SK-N-MC (cell line): Measurements from ENCODE around the gene RIMBP3B.
"Not testable (repeated sequence)": the region's sequence is repeated elsewhere in the genome, so short reads cannot be mapped to it uniquely, and the experiment has no call there.

Source experiments
- DNase-seq: peaks from one replicate; pipeline ENCODE4 v3.0.0-alpha.2; 2011; ENCODE audit warnings: low read depth, low spot score
- H3K27ac ChIP-seq: fragments of 200-600 bp; sonication (generic); 2 replicates; pipeline ENCODE4 v1.5.1; 2016; ENCODE audit warnings: mixed run types
- H3K36me3 ChIP-seq: fragments of 200-600 bp; sonication (generic); 2 replicates; pipeline ENCODE4 v1.6.1; 2017; ENCODE audit warnings: antibody characterized with exemption, low read length, mixed read lengths; ENCODE audit not compliant: insufficient read depth
- H3K4me3 ChIP-seq: fragments of 200-600 bp; sonication (generic); 2 replicates; pipeline ENCODE4 v1.5.1; 2016
- H3K9ac ChIP-seq: fragments of 200-600 bp; sonication (generic); 2 replicates; pipeline ENCODE4 v1.8.0; 2017; ENCODE audit warnings: mixed run types, mixed read lengths; ENCODE audit not compliant: insufficient read length
- H3K9me3 ChIP-seq: fragments of 200-600 bp; sonication (generic); 2 replicates; pipeline ENCODE4 v1.6.1; 2017; ENCODE audit warnings: low read depth, mild to moderate bottlenecking, antibody characterized with exemption, low read length, moderate library complexity, mixed read lengths

Gene RIMBP3B, protein sequence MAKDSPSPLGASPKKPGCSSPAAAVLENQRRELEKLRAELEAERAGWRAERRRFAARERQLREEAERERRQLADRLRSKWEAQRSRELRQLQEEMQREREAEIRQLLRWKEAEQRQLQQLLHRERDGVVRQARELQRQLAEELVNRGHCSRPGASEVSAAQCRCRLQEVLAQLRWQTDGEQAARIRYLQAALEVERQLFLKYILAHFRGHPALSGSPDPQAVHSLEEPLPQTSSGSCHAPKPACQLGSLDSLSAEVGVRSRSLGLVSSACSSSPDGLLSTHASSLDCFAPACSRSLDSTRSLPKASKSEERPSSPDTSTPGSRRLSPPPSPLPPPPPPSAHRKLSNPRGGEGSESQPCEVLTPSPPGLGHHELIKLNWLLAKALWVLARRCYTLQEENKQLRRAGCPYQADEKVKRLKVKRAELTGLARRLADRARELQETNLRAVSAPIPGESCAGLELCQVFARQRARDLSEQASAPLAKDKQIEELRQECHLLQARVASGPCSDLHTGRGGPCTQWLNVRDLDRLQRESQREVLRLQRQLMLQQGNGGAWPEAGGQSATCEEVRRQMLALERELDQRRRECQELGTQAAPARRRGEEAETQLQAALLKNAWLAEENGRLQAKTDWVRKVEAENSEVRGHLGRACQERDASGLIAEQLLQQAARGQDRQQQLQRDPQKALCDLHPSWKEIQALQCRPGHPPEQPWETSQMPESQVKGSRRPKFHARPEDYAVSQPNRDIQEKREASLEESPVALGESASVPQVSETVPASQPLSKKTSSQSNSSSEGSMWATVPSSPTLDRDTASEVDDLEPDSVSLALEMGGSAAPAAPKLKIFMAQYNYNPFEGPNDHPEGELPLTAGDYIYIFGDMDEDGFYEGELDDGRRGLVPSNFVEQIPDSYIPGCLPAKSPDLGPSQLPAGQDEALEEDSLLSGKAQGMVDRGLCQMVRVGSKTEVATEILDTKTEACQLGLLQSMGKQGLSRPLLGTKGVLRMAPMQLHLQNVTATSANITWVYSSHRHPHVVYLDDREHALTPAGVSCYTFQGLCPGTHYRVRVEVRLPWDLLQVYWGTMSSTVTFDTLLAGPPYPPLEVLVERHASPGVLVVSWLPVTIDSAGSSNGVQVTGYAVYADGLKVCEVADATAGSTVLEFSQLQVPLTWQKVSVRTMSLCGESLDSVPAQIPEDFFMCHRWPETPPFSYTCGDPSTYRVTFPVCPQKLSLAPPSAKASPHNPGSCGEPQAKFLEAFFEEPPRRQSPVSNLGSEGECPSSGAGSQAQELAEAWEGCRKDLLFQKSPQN (N-terminal part only)

DNA sequence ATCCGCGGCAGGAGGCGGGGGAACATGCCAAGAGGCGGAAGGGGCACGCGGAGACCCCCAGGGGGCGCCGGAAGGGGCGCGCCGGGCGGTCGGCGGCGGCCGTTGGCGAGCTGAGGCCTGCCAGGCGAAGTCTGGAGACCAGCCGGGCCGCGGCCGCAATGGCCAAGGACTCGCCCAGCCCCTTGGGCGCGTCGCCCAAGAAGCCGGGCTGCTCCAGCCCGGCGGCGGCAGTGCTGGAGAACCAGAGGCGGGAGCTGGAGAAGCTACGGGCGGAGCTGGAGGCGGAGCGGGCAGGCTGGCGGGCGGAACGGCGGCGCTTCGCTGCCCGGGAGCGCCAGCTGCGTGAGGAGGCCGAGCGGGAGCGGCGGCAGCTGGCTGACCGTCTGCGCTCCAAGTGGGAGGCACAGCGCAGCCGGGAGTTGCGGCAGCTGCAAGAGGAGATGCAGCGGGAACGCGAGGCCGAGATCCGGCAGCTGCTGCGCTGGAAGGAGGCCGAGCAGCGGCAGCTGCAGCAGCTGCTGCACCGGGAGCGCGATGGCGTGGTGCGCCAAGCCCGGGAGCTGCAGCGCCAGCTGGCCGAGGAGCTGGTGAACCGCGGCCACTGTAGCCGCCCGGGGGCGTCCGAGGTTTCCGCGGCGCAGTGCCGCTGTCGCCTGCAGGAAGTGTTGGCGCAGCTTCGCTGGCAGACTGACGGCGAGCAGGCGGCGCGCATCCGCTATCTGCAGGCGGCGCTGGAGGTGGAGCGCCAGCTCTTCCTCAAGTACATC lies at the start of gene RIMBP3B:
Gene RIMBP3B (plus strand): TSS at position 51 of the 767 bp plus-strand sequence. CDS start 108 bp downstream, at position 159.
- H3K27ac ChIP-seq, H3K9me3 ChIP-seq, H3K9ac ChIP-seq, DNase-seq, H3K4me3 ChIP-seq, H3K36me3 ChIP-seq: not testable (repeated sequence)

DNA sequence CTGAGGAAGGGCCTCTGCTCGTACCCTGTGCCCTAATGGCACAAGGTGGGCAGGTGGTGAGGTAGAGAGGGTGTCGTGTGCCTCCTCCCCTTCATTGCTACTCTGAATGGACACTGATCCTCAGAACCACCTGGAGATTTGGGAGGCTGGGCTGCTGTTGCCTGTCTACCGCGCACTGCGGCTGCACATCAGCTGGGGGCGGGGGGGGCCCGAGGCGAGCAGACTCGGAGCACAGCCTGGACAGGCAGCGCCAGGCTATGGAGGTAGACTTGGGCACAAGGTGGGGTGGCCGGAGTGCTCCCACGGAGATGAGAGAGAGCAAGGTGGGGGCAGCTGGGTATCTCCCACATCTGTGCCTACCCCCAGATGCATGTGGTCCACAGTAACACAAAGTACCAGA lies 26.0 kb upstream of the RIMBP3B start:
- H3K9ac ChIP-seq, H3K4me3 ChIP-seq, H3K9me3 ChIP-seq, DNase-seq, H3K27ac ChIP-seq, H3K36me3 ChIP-seq: not testable (repeated sequence)

DNA sequence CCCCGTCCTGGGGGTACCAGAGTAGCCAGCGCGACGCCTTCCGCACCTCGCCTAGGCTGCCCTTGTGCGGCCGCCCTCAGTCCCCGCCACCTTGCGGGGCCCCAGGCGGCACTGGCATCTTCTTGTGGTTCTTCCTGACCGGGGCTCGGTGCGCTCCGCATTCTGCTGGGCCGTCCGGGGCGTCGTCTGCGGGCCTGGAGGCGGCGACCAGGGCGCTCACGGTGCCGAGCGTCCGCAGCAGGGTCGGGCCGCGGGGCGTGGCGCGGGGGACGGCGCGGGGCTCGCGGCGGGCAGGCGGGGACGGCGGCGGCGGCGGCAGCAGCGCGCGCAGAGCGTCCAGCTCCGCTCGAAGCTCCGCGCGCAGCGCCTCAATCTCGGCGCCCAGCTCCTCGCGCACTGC lies 23.0 kb upstream of the RIMBP3B start:
- H3K4me3 ChIP-seq: not testable (repeated sequence)

DNA sequence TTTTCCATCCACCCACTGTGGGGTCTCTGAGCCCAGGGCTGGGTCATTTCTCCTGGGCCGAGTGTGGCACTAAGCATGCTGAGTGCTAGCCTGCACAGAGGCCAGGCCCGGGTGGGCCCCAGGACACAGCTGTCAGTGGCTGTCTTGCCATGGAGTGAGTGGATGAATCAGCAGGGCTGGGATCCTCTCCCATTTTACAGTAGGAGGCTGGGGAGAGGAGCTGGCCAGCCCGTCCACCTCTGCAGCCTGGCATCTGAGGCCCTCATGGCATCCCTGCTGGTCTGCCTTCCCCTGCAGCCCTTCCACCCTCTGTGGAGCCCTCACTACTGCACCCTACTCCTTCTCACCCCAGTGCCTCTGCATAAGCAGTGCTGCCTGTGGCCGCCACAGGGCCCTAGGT lies 21.1 kb upstream of the RIMBP3B start:
- not testable (repeated sequence) for H3K27ac ChIP-seq, H3K4me3 ChIP-seq, H3K36me3 ChIP-seq

More for the DNA sequence above, 23.0 kb upstream of the RIMBP3B start:
- not testable (repeated sequence) for H3K36me3 ChIP-seq, H3K27ac ChIP-seq, H3K9ac ChIP-seq, H3K9me3 ChIP-seq, DNase-seq

DNA sequence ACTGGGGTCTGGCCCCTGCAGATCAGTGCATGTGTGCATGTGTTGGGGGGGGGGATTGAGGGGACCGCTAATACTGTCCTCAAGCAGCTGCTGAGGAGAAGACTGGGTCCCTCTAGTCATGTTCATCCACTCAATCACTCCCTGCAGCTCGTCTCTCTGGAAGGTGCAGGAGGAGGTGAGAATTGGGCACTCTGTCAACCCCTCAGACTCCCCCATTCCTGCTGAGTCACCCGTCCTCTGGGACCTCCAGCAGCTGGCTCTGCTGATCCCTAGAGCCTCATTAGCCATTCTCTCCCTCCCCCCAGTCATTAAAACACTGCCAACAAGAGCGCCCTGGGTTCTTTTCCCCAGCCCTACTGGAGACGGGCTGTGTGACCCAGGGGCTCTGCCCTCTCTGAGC lies 20.5 kb upstream of the RIMBP3B start:
- not testable (repeated sequence) for DNase-seq, H3K9ac ChIP-seq, H3K27ac ChIP-seq, H3K36me3 ChIP-seq, H3K9me3 ChIP-seq, H3K4me3 ChIP-seq

More for the DNA sequence above, 21.1 kb upstream of the RIMBP3B start:
- not testable (repeated sequence) for DNase-seq, H3K9ac ChIP-seq, H3K9me3 ChIP-seq

DNA sequence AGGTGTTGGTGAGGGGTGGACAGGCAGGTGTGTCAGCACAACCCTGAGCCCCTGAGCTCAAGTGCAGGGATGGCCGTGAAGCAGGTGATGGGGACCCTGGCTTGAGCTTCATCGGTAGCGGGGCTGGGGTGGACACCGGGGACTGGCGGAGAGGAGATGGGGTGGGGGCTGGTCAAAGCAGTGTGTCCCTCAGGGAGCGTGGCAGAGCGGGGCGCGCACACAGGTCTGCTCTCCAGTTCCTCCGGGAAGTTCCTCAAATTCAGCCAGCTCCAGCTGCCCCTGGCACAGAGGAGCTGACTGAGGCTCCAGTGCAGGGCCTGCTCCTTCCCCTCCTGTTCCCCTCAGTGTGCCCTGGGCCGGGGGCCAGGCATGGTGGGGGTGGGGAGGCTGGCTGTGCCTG lies 19.7 kb upstream of the RIMBP3B start:
- not testable (repeated sequence) for H3K9me3 ChIP-seq, H3K36me3 ChIP-seq, DNase-seq, H3K9ac ChIP-seq, H3K27ac ChIP-seq, H3K4me3 ChIP-seq

DNA sequence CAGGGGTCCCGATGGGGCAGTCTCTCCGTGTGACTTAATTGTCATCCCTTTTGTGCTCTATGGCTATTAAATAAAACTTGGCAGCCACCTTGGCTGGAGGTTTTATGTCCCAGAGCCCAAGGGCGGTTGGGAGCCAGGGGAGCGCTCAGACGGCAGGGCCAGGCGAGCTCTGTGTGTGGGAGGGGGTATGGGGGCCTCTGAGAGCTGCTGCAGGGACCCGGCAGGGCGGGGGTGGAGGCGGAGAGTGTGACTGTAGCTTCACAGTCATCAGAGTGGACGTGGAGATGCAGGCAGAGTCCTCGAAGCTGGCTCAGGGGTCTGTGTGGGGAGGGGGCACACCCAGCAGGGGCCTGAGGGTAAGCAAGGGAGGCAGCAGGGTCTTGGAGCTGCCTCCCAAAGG lies 19.2 kb upstream of the RIMBP3B start:
- not testable (repeated sequence) for H3K4me3 ChIP-seq, H3K36me3 ChIP-seq, H3K27ac ChIP-seq, H3K9ac ChIP-seq, H3K9me3 ChIP-seq, DNase-seq

DNA sequence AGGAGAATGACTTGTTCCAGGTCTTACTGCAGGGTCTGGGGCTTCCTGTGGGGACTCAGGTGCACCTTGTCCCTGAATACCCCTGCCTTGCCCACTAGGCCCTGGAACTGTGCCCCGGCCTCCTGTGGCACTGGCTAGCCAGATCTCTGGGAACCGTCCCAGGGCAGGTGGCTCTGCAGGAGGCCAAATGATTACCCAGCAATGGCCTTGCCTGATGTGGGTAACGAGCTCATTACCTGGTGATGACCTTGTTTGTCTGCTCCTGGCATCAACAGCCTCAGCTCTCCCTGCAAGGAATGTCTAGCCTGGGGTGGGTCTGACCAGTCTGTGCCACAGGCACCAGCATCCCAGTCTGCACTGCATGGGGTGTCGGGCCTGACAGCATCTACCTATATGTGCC lies 18.2 kb upstream of the RIMBP3B start:
- H3K27ac ChIP-seq, DNase-seq, H3K36me3 ChIP-seq, H3K9me3 ChIP-seq, H3K4me3 ChIP-seq, H3K9ac ChIP-seq: not testable (repeated sequence)

DNA sequence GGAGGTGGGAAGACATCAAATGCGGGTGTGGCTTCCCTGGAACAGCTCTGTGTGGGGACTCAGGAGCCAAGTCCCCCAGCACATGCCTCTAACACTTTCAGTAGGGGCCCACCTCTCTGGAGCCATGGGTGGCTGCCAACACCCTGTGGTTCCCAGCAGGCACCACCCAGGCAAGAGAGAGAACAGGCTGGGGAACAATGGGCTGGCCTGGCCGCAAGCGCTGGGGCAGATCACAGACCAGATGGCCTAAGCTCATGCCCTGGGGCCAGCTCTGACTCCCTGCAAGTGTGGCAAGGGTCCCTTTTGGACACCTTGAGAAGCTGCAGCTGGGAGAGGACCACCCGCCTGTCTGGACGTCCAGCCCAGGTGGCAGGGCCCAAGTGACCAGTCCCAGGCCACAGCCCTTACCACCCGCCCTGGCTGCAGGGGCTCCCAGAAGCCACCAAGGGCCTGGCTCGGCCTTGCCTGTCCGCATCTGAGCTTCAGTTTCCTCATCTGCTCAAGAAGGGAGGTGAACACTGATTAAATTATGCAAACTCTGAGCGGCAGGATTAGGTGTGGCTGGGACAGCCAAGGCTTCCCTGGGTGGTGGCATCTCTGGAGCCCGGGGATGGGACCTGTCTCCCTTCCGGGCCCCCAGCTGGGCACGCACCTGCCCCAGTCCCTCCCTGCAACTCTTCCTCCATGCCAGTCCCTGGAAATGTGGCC lies 14.8 kb upstream of the RIMBP3B start:
- not testable (repeated sequence) for H3K36me3 ChIP-seq, DNase-seq, H3K9me3 ChIP-seq, H3K27ac ChIP-seq, H3K4me3 ChIP-seq, H3K9ac ChIP-seq

DNA sequence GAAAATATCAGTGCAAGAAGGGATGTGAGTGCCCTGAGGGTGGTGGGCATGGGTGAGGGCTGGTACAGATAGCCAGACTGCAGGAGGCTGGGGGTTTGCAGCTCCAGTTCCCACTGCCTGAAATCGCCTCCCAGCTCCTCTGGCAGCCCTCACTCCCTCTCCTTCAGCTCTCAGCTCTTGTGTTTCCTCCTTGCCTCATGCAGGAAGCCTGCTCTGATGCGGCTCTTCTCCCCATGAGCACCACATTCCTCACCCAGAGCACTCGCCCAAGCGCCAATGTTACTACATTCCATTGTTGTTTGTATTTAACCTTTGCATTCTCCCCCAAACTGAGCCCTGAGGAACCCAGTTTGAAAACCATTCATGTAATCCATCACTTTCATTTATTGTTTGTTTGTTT lies 7.7 kb upstream of the RIMBP3B start:
- H3K9ac ChIP-seq, H3K27ac ChIP-seq, H3K36me3 ChIP-seq, H3K4me3 ChIP-seq, DNase-seq, H3K9me3 ChIP-seq: not testable (repeated sequence)

DNA sequence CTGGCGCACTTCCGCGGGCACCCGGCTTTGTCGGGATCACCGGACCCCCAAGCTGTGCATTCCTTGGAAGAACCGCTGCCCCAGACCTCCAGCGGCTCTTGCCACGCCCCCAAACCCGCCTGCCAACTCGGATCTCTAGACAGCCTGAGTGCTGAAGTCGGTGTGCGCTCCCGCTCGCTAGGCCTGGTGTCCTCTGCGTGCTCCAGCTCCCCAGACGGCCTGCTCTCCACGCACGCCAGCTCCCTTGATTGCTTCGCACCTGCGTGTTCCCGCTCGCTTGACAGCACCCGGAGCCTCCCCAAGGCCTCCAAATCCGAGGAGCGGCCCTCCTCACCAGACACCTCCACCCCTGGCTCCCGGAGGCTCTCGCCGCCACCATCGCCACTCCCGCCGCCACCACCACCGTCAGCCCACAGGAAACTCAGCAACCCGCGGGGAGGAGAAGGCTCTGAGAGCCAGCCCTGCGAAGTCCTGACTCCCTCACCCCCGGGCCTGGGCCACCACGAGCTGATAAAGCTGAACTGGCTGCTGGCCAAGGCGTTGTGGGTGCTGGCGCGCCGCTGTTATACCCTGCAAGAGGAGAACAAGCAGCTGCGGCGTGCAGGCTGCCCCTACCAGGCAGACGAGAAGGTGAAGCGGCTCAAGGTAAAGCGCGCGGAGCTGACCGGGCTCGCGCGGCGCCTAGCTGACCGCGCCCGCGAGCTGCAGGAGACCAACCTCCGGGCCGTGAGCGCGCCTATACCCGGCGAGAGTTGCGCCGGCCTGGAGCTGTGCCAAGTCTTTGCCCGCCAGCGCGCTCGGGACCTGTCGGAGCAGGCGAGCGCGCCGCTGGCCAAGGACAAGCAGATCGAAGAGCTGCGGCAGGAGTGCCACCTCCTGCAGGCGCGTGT lies 1.2 kb downstream of the RIMBP3B start:
- H3K27ac ChIP-seq, H3K36me3 ChIP-seq, H3K9ac ChIP-seq, H3K9me3 ChIP-seq, H3K4me3 ChIP-seq, DNase-seq: not testable (repeated sequence)

DNA sequence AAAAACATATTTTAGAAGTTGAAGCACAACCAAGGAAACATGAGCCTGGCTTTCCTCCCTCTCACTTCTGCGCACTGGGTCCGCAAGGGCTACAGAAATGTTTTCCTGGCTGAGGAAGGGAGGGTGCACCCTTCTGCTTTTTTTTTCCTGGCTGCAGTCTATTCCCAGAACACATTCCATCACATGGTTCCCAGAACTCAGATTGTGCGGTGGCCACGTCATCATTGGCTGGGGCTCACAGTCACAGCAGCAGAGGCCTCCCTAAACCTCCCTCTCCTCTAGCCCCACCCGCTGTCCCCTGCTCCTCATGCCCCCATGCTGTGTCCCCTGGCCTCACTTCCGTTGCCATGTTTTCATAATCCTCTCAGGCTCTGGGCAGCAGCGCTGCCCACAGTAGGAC lies 5.9 kb downstream of the RIMBP3B start:
- not testable (repeated sequence) for H3K9me3 ChIP-seq, DNase-seq, H3K36me3 ChIP-seq, H3K27ac ChIP-seq, H3K4me3 ChIP-seq, H3K9ac ChIP-seq
